Stimulated activated memory B cell treated with anti-CD40 and anti-IgM and Interleukin-4, amounts not matched to agents 10 μg/mL and 1 μg/mL and 100 μg/mL, for 72 hours (primary cell): ENCODE data around the gene IKZF1.

Experiments
- ATAC-seq: fragments of 150-1000 bp; cut with Tn5 transposase; 2 replicates; pipeline ENCODE4 v1.10.0; 2021
- H3K27ac Mint-ChIP-seq: one replicate; pipeline ENCODE4 v1.8.0; 2022; ENCODE audit warnings: mild to moderate bottlenecking, mixed read lengths
- H3K27me3 Mint-ChIP-seq: one replicate; pipeline ENCODE4 v1.8.0; 2022; ENCODE audit warnings: mixed read lengths
- H3K36me3 Mint-ChIP-seq: one replicate; pipeline ENCODE4 v1.8.0; 2022; ENCODE audit warnings: mixed read lengths
- H3K4me1 Mint-ChIP-seq: one replicate; pipeline ENCODE4 v1.8.0; 2022; ENCODE audit warnings: mixed read lengths
- H3K4me3 Mint-ChIP-seq: one replicate; pipeline ENCODE4 v1.8.0; 2022; ENCODE audit warnings: mild to moderate bottlenecking, moderate library complexity, mixed read lengths
- H3K9me3 Mint-ChIP-seq: one replicate; pipeline ENCODE4 v1.8.0; 2022; ENCODE audit warnings: mixed read lengths

IKZF1 gene

GRCh38 chr7:50376056-50376820 is 71.7 kb downstream of the IKZF1 start:
- H3K27me3 Mint-ChIP-seq, result no peaks in the 10 kb centered on the region
- no peak overlapping the region for H3K4me3 Mint-ChIP-seq
- peak overlapping the region; percentile 86 for H3K27ac Mint-ChIP-seq
- peaks cover 73% of the 10 kb centered on the region for H3K36me3 Mint-ChIP-seq
- H3K4me1 Mint-ChIP-seq, result peaks cover 76% of the 10 kb centered on the region
- no peak for ATAC-seq
- H3K9me3 Mint-ChIP-seq, result no peaks in the 10 kb centered on the region

DNA sequence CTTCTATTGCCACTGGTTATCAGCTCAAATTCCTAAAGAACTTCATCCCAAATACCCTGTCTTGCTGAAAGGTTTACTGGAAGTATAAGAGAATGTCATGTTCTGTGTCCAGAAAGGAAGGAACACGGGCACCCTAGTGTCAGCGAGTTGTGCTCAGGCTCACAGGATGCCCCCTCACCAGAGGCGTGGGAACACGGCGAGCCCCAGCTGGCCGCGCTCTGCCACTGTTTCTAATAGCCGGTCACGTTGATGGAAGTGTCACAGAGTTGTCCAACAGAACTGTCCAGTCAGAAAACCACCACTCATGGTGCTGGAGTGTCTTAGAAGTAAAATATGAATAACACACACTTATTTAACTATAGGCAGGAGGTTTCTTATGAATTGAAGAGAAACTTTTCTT is 72.8 kb downstream of the IKZF1 start:
- Mint-ChIP-seq H3K27ac (peak overlapping the region; percentile 86), H3K9me3 (no peaks in the 10 kb centered on the region), H3K4me3 (no peak overlapping the region), H3K27me3 (no peaks in the 10 kb centered on the region), H3K4me1 (peaks cover 72% of the 10 kb centered on the region), H3K36me3 (peaks cover 64% of the 10 kb centered on the region)
- ATAC-seq, result no peak

DNA sequence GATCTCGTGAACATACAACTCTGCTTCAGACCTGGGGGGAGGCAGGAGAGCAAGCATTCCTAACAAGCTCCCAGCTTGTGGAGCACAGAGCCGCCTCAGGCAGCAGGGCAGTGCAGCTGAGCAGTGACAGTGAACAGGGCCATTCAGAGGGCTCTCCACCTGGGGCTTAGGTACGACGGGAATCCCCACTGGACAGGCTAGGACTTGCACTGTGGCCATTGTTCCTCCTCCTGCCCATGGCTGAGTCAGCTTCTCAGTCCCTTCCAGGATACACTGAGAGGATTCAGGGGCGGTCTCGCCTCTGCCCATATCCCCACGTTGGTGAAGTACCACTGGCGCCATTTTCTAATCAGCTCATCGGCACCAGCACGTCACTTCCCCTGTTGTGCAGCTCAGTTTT is 74.6 kb downstream of the IKZF1 start:
- H3K4me3 Mint-ChIP-seq, result no peak overlapping the region
- peaks cover 67% of the 10 kb centered on the region for H3K36me3 Mint-ChIP-seq
- H3K27ac Mint-ChIP-seq, result peak overlapping the region; percentile 71

DNA sequence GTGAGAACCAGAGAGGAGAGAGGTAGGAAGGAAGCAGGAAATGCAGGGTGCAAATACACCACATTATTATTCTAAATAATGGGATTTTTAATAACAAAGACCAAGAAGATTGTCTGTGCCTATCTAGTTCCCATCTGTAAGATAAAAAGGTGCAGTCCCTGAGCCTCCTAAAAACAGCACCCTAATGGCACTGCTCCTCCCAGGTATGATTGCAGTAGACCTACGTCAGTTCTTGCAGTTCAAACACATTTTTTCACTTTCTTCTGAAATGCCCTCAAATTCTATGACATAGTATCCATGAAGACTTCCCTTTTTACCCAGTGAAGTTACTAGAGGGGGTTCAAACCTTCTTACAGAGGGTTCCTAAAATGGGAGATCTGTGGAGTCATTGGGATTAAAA is 75.0 kb downstream of the IKZF1 start:
- Mint-ChIP-seq H3K9me3 (no peaks in the 10 kb centered on the region), H3K4me1 (peaks cover 68% of the 10 kb centered on the region), H3K27ac (peak overlapping the region; percentile 71), H3K27me3 (no peaks in the 10 kb centered on the region), H3K4me3 (no peak overlapping the region), H3K36me3 (peaks cover 68% of the 10 kb centered on the region)
- ATAC-seq, result no peak

More for the DNA sequence above, 74.6 kb downstream of the IKZF1 start:
- Mint-ChIP-seq H3K4me1 (peaks cover 65% of the 10 kb centered on the region), H3K27me3 (no peaks in the 10 kb centered on the region), H3K9me3 (no peaks in the 10 kb centered on the region)
- ATAC-seq, result no peak

DNA sequence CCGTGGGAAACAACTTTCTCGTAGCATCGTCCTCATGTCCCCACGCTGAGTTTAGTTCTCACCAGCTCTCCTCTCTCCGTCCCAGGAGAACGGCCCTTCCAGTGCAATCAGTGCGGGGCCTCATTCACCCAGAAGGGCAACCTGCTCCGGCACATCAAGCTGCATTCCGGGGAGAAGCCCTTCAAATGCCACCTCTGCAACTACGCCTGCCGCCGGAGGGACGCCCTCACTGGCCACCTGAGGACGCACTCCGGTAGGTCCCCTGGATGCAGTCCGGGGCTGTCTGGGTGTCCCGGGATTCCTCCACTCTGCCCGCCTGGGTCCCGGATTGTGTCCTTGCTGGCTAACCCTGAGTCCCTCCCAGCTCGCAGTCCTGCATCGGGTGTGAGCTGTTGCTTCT is 77.9 kb downstream of the IKZF1 start:
- H3K27ac Mint-ChIP-seq, result peak overlapping the region; percentile 71
- H3K4me1 Mint-ChIP-seq, result peaks cover 54% of the 10 kb centered on the region
- peaks cover 55% of the 10 kb centered on the region for H3K36me3 Mint-ChIP-seq
- H3K9me3 Mint-ChIP-seq, result no peaks in the 10 kb centered on the region
- ATAC-seq, result no peak
- no peaks in the 10 kb centered on the region for H3K27me3 Mint-ChIP-seq
- H3K4me3 Mint-ChIP-seq, result no peak overlapping the region

DNA sequence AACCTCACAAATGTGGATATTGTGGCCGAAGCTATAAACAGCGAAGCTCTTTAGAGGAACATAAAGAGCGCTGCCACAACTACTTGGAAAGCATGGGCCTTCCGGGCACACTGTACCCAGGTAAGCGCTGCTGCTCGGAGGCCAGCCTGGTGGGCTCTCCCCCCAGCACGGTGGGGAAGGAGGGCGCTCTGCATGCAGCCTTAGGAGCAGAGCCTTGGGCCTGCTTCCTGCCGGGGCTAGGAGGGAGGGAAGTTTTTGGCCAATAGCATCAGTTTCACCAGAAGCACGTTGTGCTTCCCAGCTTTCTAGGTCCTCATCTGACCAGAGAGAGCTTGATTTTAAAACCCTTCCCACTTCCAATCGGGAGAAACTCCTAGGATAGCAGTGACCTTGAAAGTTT is 82.8 kb downstream of the IKZF1 start:
- ATAC-seq, result no peak
- no peaks in the 10 kb centered on the region for H3K9me3 Mint-ChIP-seq
- peaks cover 62% of the 10 kb centered on the region for H3K4me1 Mint-ChIP-seq
- no peaks in the 10 kb centered on the region for H3K27me3 Mint-ChIP-seq
- H3K27ac Mint-ChIP-seq, result peak overlapping the region; percentile 96
- peaks cover 75% of the 10 kb centered on the region for H3K36me3 Mint-ChIP-seq
- H3K4me3 Mint-ChIP-seq, result no peak overlapping the region

- H3K27ac Mint-ChIP-seq, result peak overlapping the region; percentile 96
- peaks cover 70% of the 10 kb centered on the region for H3K4me1 Mint-ChIP-seq
- H3K27me3 Mint-ChIP-seq, result no peaks in the 10 kb centered on the region
- H3K36me3 Mint-ChIP-seq, result peaks cover 71% of the 10 kb centered on the region
- no peak for ATAC-seq
- no peaks in the 10 kb centered on the region for H3K9me3 Mint-ChIP-seq
- H3K4me3 Mint-ChIP-seq, result no peak overlapping the region
These were observed 85.4 kb downstream of the IKZF1 start for GRCh38 chr7:50389961-50390360.

GRCh38 chr7:50391386-50391785 is 86.9 kb downstream of the IKZF1 start:
- H3K27ac Mint-ChIP-seq, result peak overlapping the region; percentile 96
- no peaks in the 10 kb centered on the region for H3K9me3 Mint-ChIP-seq
- H3K4me3 Mint-ChIP-seq, result no peak overlapping the region
- peaks cover 78% of the 10 kb centered on the region for H3K4me1 Mint-ChIP-seq
- ATAC-seq, result no peak
- peaks cover 74% of the 10 kb centered on the region for H3K36me3 Mint-ChIP-seq
- H3K27me3 Mint-ChIP-seq, result no peaks in the 10 kb centered on the region

GRCh38 chr7:50393076-50393475 is 88.6 kb downstream of the IKZF1 start:
- peaks cover 90% of the 10 kb centered on the region for H3K4me1 Mint-ChIP-seq
- H3K27ac Mint-ChIP-seq, result peak overlapping the region; percentile 96
- peak overlapping the region; percentile 67 for H3K4me3 Mint-ChIP-seq

GRCh38 chr7:50393547-50394252 is 89.2 kb downstream of the IKZF1 start:
- Mint-ChIP-seq H3K27ac (peak overlapping the region; percentile 96), H3K4me1 (peaks cover 92% of the 10 kb centered on the region), H3K9me3 (no peaks in the 10 kb centered on the region), H3K27me3 (no peaks in the 10 kb centered on the region), H3K4me3 (peak overlapping the region; percentile 67), H3K36me3 (peaks cover 76% of the 10 kb centered on the region)
- peak; percentile 93 for ATAC-seq

More at GRCh38 chr7:50393076-50393475, 88.6 kb downstream of the IKZF1 start:
- no peaks in the 10 kb centered on the region for H3K27me3 Mint-ChIP-seq
- no peaks in the 10 kb centered on the region for H3K9me3 Mint-ChIP-seq
- H3K36me3 Mint-ChIP-seq, result peaks cover 74% of the 10 kb centered on the region
- ATAC-seq, result peak; percentile 37

DNA sequence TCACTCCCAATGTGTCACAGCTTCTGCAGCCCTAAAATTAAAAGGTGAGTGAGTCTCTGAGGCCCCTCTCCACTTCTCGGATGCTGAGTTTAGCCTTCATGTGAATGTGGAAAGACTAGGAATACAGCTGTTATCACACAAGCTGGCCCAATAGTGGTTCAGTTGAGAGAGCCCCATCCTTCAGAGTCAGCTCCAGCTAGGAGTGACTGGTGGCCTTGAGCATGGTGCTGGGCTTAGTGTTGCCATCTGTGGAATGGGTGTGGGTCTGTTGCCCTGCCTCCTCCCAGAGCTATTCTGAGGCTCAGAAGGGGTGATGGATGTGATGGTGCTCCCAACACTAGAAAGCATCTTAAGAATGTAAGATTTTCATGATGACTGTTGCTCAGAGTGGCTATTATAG is 89.8 kb downstream of the IKZF1 start:
- Mint-ChIP-seq H3K27ac (peak overlapping the region; percentile 96), H3K4me1 (peaks cover 87% of the 10 kb centered on the region), H3K4me3 (peak overlapping the region; percentile 67), H3K27me3 (no peaks in the 10 kb centered on the region), H3K9me3 (no peaks in the 10 kb centered on the region), H3K36me3 (peaks cover 80% of the 10 kb centered on the region)
- no peak for ATAC-seq

DNA sequence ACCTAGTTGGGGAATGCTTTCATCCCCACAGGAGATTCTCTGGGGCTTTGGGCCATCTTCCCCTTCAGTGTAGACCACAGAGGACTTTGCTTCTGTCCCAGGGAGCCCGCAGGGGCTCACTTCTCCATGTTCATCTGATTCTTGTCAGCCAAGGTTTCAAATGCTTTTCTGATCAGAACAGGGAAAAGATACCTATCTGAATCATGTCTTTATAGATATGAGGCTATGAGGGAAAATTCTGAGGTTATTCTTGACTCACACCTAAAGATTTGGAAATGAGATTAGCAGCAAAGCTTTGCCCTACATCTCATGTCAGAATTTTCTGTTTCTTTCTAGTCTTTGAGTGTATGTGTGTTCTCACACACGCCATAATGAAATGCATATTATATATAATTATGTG is 92.3 kb downstream of the IKZF1 start:
- Mint-ChIP-seq H3K9me3 (no peaks in the 10 kb centered on the region), H3K4me3 (peak overlapping the region; percentile 47), H3K27me3 (no peaks in the 10 kb centered on the region), H3K4me1 (peaks cover 74% of the 10 kb centered on the region), H3K27ac (peak overlapping the region; percentile 85), H3K36me3 (peaks cover 80% of the 10 kb centered on the region)
- no peak for ATAC-seq

DNA sequence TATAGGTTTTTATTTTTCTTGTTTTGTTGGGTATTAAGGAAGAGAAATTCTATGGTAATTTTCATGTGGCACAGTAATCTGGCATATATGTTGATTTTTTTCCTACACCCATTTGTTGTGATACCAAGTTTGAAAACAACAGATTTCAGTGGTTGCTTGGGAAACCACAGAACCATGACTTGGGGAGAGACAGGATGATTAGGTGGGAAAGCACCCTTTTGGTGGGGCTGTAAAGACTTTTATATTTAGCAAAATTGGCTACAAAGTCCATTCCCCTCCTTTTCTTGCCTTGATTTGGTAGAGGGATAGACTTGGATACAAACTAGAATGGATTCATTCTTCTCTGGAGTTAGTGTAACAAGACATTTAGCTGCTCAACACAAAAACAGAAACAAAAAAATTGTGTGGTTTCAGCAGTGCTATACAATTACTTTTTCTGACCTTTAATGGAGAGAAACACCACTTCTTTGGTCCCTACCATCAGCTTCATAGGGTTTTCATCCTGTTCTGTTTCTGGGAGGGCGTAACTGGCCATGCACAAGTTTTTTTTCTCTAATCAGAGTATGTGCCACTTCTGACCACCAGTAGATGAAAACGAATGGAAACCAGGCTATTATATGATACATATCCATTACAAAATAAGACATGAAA is 92.9 kb downstream of the IKZF1 start:
- Mint-ChIP-seq H3K4me3 (peak overlapping the region; percentile 31), H3K27me3 (no peaks in the 10 kb centered on the region), H3K4me1 (peaks cover 73% of the 10 kb centered on the region), H3K9me3 (no peaks in the 10 kb centered on the region), H3K36me3 (peaks cover 80% of the 10 kb centered on the region), H3K27ac (peak overlapping the region; percentile 85)
- ATAC-seq, result peak; percentile 58

DNA sequence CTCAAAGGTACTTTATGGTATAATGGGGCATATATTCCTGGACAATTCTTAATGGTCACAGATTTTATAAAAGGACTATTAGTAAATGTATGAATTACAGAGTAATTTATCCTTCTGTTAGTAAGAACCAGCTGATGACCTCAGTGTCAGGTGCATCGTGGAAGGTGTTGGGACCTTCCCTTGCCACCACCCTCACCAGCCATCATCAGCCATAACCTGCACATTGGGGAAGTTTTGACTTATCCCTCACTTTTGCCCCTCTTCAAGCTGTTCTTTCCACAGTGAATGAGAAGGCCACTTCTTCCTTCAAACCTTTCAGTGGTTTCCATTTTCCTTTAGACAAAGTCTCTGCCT is 93.4 kb downstream of the IKZF1 start:
- H3K27ac Mint-ChIP-seq, result peak overlapping the region; percentile 85
- H3K9me3 Mint-ChIP-seq, result no peaks in the 10 kb centered on the region
- H3K4me1 Mint-ChIP-seq, result peaks cover 71% of the 10 kb centered on the region
- ATAC-seq, result no peak
- peaks cover 80% of the 10 kb centered on the region for H3K36me3 Mint-ChIP-seq
- peak overlapping the region; percentile 27 for H3K4me3 Mint-ChIP-seq
- H3K27me3 Mint-ChIP-seq, result no peaks in the 10 kb centered on the region

GRCh38 chr7:50399206-50399605 is 94.7 kb downstream of the IKZF1 start:
- Mint-ChIP-seq H3K9me3 (no peaks in the 10 kb centered on the region), H3K4me3 (no peak overlapping the region), H3K27ac (peak overlapping the region; percentile 85), H3K4me1 (peaks cover 71% of the 10 kb centered on the region), H3K36me3 (peaks cover 80% of the 10 kb centered on the region), H3K27me3 (no peaks in the 10 kb centered on the region)
- no peak for ATAC-seq
